ENCODE measurements around the gene DMGDH. TPM values are rescaled to one million over a fixed set of nuclear protein-coding genes. Genes with fewer than 3 reads are reported as not detected.

The DMGDH gene
- total and polyA plus RNA-seq, 12 donors = 2.8 to 14.5 (median 8.3) TPM

GRCh38 chr5:79021753-79022152 is 47.7 kb downstream of the DMGDH start:
- Histone ChIP-seq H3K36me3 (replicated peaks in 1 of 2) (no peaks in the 10 kb centered on the region), H3K4me1 (replicated peaks in 1 of 2) (no peaks in the 10 kb centered on the region), H3K27me3 (no peaks in the 10 kb centered on the region), H3K27ac (no peak overlapping the region), H3K9me3 (replicated peaks in 1 of 3) (no peaks in the 10 kb centered on the region), H3K4me3 (no peak overlapping the region)
- TF ChIP-seq POLR2A (IDR thresholded peaks at IDR 0.05) (no peak), CTCF (IDR thresholded peaks at IDR 0.05) (no peak)
- intact Hi-C loops (cut with DNase I) = loop anchor here (5.0 to 10.0 kb wide), 3 partner anchors 111 to 453 kb away; no protein-coding TSS in a partner anchor
- WGBS, 4 donors = 29 to 49% (median 32%) methylated on average over 4 of the region's 4 CpGs
- DNase-seq = no peak

- DNase-seq = peak; percentile 42 to 71 (median 56)
- WGBS, 4 donors = 15 to 20% (median 17%) methylated on average over 14 of the region's 14 CpGs
- H3K4me1 ChIP-seq (replicated peaks in 1 of 2) = no peaks in the 10 kb centered on the region
- no peaks in the 10 kb centered on the region for H3K9me3 ChIP-seq (replicated peaks in 1 of 3)
- H3K27me3 ChIP-seq = no peaks in the 10 kb centered on the region
- intact Hi-C loops (cut with DNase I) = loop anchor here (5.0 to 10.0 kb wide), 3 partner anchors 111 to 454 kb away; no protein-coding TSS in a partner anchor
- H3K4me3 ChIP-seq = peak overlapping the region in 1 of 4 donors; percentile 37
- peak; percentile 48 to 85 (median 63) for TF ChIP-seq CTCF (IDR thresholded peaks at IDR 0.05)
- TF ChIP-seq POLR2A (IDR thresholded peaks at IDR 0.05) = no peak
- H3K36me3 ChIP-seq (replicated peaks in 1 of 2) = no peaks in the 10 kb centered on the region
- H3K27ac ChIP-seq = no peak overlapping the region
Measured at GRCh38 chr5:79020861-79021561, 48.5 kb downstream of the DMGDH start.

GRCh38 chr5:79014631-79015030 is 54.8 kb downstream of the DMGDH start:
- Histone ChIP-seq H3K27ac (no peak overlapping the region), H3K36me3 (replicated peaks in 1 of 2) (no peaks in the 10 kb centered on the region), H3K9me3 (replicated peaks in 1 of 3) (no peaks in the 10 kb centered on the region), H3K4me1 (replicated peaks in 1 of 2) (no peaks in the 10 kb centered on the region), H3K27me3 (no peaks in the 10 kb centered on the region), H3K4me3 (no peak overlapping the region)
- TF ChIP-seq CTCF (IDR thresholded peaks at IDR 0.05) (no peak), POLR2A (IDR thresholded peaks at IDR 0.05) (no peak)
- DNase-seq = no peak
- 89 to 96% (median 93%) methylated on average over 2 of the region's 2 CpGs for WGBS, 4 donors
- intact Hi-C loops (cut with DNase I) = no loop called here

- intact Hi-C loops (cut with DNase I) = no loop called here
- DNase-seq = no peak
- Histone ChIP-seq H3K27me3 (no peaks in the 10 kb centered on the region), H3K4me3 (no peak overlapping the region), H3K36me3 (replicated peaks in 1 of 2) (no peaks in the 10 kb centered on the region), H3K4me1 (replicated peaks in 1 of 2) (no peaks in the 10 kb centered on the region), H3K9me3 (replicated peaks in 1 of 3) (no peaks in the 10 kb centered on the region), H3K27ac (no peak overlapping the region)
- no peak for TF ChIP-seq CTCF (IDR thresholded peaks at IDR 0.05)
- TF ChIP-seq POLR2A (IDR thresholded peaks at IDR 0.05) = no peak
Measured at GRCh38 chr5:79011869-79012268, 57.6 kb downstream of the DMGDH start.
